ENCODE results near the gene NMRK1.

The NMRK1 gene

GRCh38 chr9:75053869-75054268, 34.1 kb downstream of the NMRK1 start:
- DNase-seq = no peak

- no peak for DNase-seq
Observed at GRCh38 chr9:75051285-75051684, 36.7 kb downstream of the NMRK1 start.

GRCh38 chr9:75047506-75047905, 40.4 kb downstream of the NMRK1 start:
- no peak for DNase-seq

- peak; percentile 43 for DNase-seq
Observed at GRCh38 chr9:75046725-75047345, 41.1 kb downstream of the NMRK1 start.

GRCh38 chr9:75041041-75041440, 46.9 kb downstream of the NMRK1 start:
- DNase-seq = no peak

- no peak for DNase-seq
Observed at GRCh38 chr9:75039801-75040200, 48.2 kb downstream of the NMRK1 start.

- DNase-seq = no peak
Observed at GRCh38 chr9:75039009-75039408, 48.9 kb downstream of the NMRK1 start.

GRCh38 chr9:75036793-75037192, 51.2 kb downstream of the NMRK1 start:
- DNase-seq = no peak

- no peak for DNase-seq
Observed at GRCh38 chr9:75033791-75034473, 54.0 kb downstream of the NMRK1 start.

GRCh38 chr9:75027187-75028107, 60.5 kb downstream of the NMRK1 start:
- DNase-seq = no peak

GRCh38 chr9:75023846-75024245, 64.1 kb downstream of the NMRK1 start:
- no peak for DNase-seq

GRCh38 chr9:75019654-75020053, 68.3 kb downstream of the NMRK1 start:
- no peak for DNase-seq

GRCh38 chr9:75019022-75019421, 68.9 kb downstream of the NMRK1 start:
- DNase-seq = no peak

- no peak for DNase-seq
Observed at GRCh38 chr9:75017378-75017777, 70.6 kb downstream of the NMRK1 start.

GRCh38 chr9:75013735-75014134, 74.2 kb downstream of the NMRK1 start:
- DNase-seq = no peak

Data from NCI-H524 treated with DMSO at 0.1 percent for 48 hours (cell line).